Measurements from ENCODE around the gene AATF. TPM values are rescaled to one million over a fixed set of nuclear protein-coding genes. Genes with fewer than 3 reads are reported as not detected.

The AATF gene
- total RNA-seq: 10 to 100 TPM; 16.5 to 54.2 (median 26.9) TPM

- intact Hi-C loops (cut with DNase I; ENCODE audit: low total_unique reads) (no loop called here), in situ Hi-C loops (cut with MboI; ENCODE audit: low pct_ligation_motif_present in 1 of 4, low pct_unique_long_range_greater_than_20kb in 1 of 4, low sequenced_read_pairs in 3 of 4) (no loop called here)
- TF ChIP-seq POLR2AphosphoS5 (IDR thresholded peaks at IDR 0.05): peak; percentile 78 to 94 (median 87)
- peak; percentile 83 for TF ChIP-seq POLR2A (IDR thresholded peaks at IDR 0.05)
- TF ChIP-seq, protein P1, sequence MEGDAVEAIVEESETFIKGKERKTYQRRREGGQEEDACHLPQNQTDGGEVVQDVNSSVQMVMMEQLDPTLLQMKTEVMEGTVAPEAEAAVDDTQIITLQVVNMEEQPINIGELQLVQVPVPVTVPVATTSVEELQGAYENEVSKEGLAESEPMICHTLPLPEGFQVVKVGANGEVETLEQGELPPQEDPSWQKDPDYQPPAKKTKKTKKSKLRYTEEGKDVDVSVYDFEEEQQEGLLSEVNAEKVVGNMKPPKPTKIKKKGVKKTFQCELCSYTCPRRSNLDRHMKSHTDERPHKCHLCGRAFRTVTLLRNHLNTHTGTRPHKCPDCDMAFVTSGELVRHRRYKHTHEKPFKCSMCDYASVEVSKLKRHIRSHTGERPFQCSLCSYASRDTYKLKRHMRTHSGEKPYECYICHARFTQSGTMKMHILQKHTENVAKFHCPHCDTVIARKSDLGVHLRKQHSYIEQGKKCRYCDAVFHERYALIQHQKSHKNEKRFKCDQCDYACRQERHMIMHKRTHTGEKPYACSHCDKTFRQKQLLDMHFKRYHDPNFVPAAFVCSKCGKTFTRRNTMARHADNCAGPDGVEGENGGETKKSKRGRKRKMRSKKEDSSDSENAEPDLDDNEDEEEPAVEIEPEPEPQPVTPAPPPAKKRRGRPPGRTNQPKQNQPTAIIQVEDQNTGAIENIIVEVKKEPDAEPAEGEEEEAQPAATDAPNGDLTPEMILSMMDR (IDR thresholded peaks at IDR 0.05): no peak
- DNase-seq: peak; percentile 97
- peaks cover 41% of the 10 kb centered on the region for H3K27me3 ChIP-seq
- peak within 1 kb of the TSS; percentile 33 to 89 (median 74) for H3K4me3 ChIP-seq
- peaks cover 10 to 27% (median 18%) of the 10 kb centered on the region in 4 donors for H3K4me1 ChIP-seq
- H3K36me3 ChIP-seq: peaks cover 0 to 21% (median 8%) of the 10 kb centered on the region in 4 donors
- 0% methylated on average over 9 to 80 of the region's 90 CpGs for WGBS, 2 donors (ENCODE audit: low coverage in 1 of 2)
- H3K27ac ChIP-seq: peak within 1 kb of the TSS; percentile 87 to 93 (median 91)
- H3K9me3 ChIP-seq: no peaks in the 10 kb centered on the region
Measured at GRCh38 chr17:36948717-36949460, at the start of gene AATF. TSS of gene AATF (plus strand) at chr17:36948954. CDS start at chr17:36949126, 172 bp downstream.

GRCh38 chr17:36899250-36900159 is 49.2 kb upstream of the AATF start:
- H3K9me3 ChIP-seq: no peaks in the 10 kb centered on the region
- TF ChIP-seq EP300 (IDR thresholded peaks at IDR 0.05; ENCODE audit: low read depth) (no peak), POLR2AphosphoS5 (IDR thresholded peaks at IDR 0.05) (no peak), POLR2A (IDR thresholded peaks at IDR 0.05) (no peak)
- TF ChIP-seq, protein P1 (IDR thresholded peaks at IDR 0.05): no peak
- H3K4me3 ChIP-seq: no peak overlapping the region
- no peaks in the 10 kb centered on the region for H3K36me3 ChIP-seq
- peaks cover 7% of the 10 kb centered on the region for H3K27me3 ChIP-seq
- no peak overlapping the region for H3K27ac ChIP-seq
- no peaks in the 10 kb centered on the region for H3K4me1 ChIP-seq
- intact Hi-C loops (cut with DNase I; ENCODE audit: low total_unique reads) (no loop called here), in situ Hi-C loops (cut with MboI; ENCODE audit: low pct_ligation_motif_present in 1 of 4, low pct_unique_long_range_greater_than_20kb in 1 of 4, low sequenced_read_pairs in 3 of 4) (no loop called here)
- no peak for DNase-seq
- WGBS, 2 donors (ENCODE audit: low coverage in 1 of 2): 66 to 92% methylated on average over 2 to 7 of the region's 7 CpGs

DNA sequence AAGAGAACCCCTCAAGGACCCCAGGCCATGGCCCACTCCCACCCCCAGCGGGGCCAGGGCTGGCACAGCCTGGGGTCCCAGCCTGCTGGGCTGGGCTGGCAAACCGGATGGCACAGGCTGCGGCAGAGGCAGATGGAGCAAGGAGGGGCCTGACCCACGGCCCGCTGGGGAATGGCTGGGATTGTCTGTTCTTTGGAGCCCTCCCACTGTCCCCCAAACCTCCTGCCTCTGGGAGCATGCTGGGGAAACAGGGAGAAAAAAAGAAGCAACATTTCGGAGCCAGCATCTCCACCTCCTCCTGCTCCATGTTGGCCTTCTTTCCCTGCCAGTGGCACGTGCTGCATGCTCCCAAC is 48.6 kb upstream of the AATF start:
- Histone ChIP-seq H3K27me3 (peaks cover 7% of the 10 kb centered on the region), H3K4me3 (no peak overlapping the region), H3K27ac (no peak overlapping the region), H3K4me1 (no peaks in the 10 kb centered on the region), H3K36me3 (no peaks in the 10 kb centered on the region), H3K9me3 (no peaks in the 10 kb centered on the region)
- intact Hi-C loops (cut with DNase I; ENCODE audit: low total_unique reads) (no loop called here), in situ Hi-C loops (cut with MboI; ENCODE audit: low pct_ligation_motif_present in 1 of 4, low pct_unique_long_range_greater_than_20kb in 1 of 4, low sequenced_read_pairs in 3 of 4) (no loop called here)
- TF ChIP-seq, protein P1 (IDR thresholded peaks at IDR 0.05): no peak
- no peak for TF ChIP-seq POLR2A (IDR thresholded peaks at IDR 0.05)
- no peak for TF ChIP-seq EP300 (IDR thresholded peaks at IDR 0.05; ENCODE audit: low read depth)
- DNase-seq: no peak
- WGBS, 2 donors (ENCODE audit: low coverage in 1 of 2): 62% methylated on average over 7 of the region's 7 CpGs; no CpG with 5 or more reads in 1 of the 2 donors

GRCh38 chr17:36901506-36901905 is 47.2 kb upstream of the AATF start:
- Histone ChIP-seq H3K27ac (no peak overlapping the region), H3K4me1 (no peaks in the 10 kb centered on the region), H3K36me3 (no peaks in the 10 kb centered on the region), H3K27me3 (peaks cover 11% of the 10 kb centered on the region), H3K9me3 (no peaks in the 10 kb centered on the region), H3K4me3 (no peak overlapping the region)
- WGBS, 2 donors (ENCODE audit: low coverage in 1 of 2): 53% methylated on average over 14 of the region's 14 CpGs; no CpG with 5 or more reads in 1 of the 2 donors
- TF ChIP-seq, protein P1 (IDR thresholded peaks at IDR 0.05): no peak
- no peak for TF ChIP-seq POLR2AphosphoS5 (IDR thresholded peaks at IDR 0.05)
- TF ChIP-seq EP300 (IDR thresholded peaks at IDR 0.05; ENCODE audit: low read depth): no peak
- TF ChIP-seq POLR2A (IDR thresholded peaks at IDR 0.05): no peak
- in situ Hi-C loops (cut with MboI; ENCODE audit: low pct_ligation_motif_present in 1 of 4, low pct_unique_long_range_greater_than_20kb in 1 of 4, low sequenced_read_pairs in 3 of 4) (no loop called here), intact Hi-C loops (cut with DNase I; ENCODE audit: low total_unique reads) (no loop called here)
- DNase-seq: no peak

Data from transverse colon (tissue), 4 donors.